COLO668 (cell line): ENCODE results near the gene KLB.
A peak's percentile ranks its signal among the peaks of the same experiment; 100 is the strongest.
"Not testable (repeated sequence)": the region's sequence is repeated elsewhere in the genome, so short reads cannot be mapped to it uniquely, and the experiment has no call there.

Experiments
- DNase-seq: peaks from one replicate; lab custom pipeline; 2025; ENCODE audit not compliant: unreplicated experiment; lab: John Stamatoyannopoulos, UW

The KLB gene

DNA sequence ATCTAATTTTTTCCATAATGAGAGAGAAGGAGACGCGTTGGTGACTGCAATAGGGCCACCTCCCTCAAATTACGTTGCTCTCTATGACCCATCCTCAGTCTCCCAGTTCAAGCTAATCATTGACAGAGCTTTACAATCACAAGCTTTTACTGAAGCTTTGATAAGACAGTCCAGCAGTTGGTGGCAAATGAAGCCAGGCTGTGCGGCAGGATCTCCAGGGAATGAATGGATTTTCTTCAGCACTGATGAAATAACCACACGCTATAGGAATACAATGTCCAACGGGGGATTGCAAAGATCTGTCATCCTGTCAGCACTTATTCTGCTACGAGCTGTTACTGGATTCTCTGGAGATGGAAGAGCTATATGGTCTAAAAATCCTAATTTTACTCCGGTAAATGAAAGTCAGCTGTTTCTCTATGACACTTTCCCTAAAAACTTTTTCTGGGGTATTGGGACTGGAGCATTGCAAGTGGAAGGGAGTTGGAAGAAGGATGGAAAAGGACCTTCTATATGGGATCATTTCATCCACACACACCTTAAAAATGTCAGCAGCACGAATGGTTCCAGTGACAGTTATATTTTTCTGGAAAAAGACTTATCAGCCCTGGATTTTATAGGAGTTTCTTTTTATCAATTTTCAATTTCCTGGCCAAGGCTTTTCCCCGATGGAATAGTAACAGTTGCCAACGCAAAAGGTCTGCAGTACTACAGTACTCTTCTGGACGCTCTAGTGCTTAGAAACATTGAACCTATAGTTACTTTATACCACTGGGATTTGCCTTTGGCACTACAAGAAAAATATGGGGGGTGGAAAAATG lies at the start of gene KLB:
KLB (plus strand) TSS at position 168 of the 821 bp plus-strand sequence; CDS start at position 188, 20 bp downstream.
- no peak for DNase-seq

- DNase-seq: no peak
Observed at GRCh38 chr4:39357002-39357401, 49.7 kb upstream of the KLB start.

GRCh38 chr4:39360611-39361010 lies 46.1 kb upstream of the KLB start:
- DNase-seq: not testable (repeated sequence)

GRCh38 chr4:39362827-39363226 lies 43.9 kb upstream of the KLB start:
- no peak for DNase-seq

GRCh38 chr4:39363773-39364393 lies 42.8 kb upstream of the KLB start:
- no peak for DNase-seq

DNA sequence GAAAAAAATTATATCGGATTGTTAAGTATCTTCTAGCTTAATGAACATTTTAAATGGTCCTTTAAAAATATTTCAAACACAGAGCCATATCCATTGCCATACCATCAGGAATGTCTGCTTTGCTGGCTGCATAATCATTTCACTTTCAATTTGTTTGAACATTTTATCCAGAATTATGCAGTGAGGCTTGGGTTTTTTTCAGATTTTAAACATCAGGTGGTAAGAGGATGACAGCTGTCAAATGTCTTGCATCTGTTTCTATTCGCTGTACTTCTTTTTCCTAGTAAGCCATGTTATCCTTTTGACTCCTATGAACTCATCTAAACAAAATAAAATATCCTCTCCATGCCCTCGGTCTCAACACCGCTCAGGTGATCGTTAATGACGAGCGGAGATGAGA lies 41.4 kb upstream of the KLB start:
- no peak for DNase-seq

GRCh38 chr4:39365830-39366771 lies 40.6 kb upstream of the KLB start, which contains the start of gene RFC1:
TSS of gene RFC1 (minus strand) at chr4:39366362. CDS start at chr4:39366241, 121 bp downstream.
- peak; percentile 97 for DNase-seq

GRCh38 chr4:39367166-39367565 lies 39.6 kb upstream of the KLB start:
- DNase-seq: no peak

DNA sequence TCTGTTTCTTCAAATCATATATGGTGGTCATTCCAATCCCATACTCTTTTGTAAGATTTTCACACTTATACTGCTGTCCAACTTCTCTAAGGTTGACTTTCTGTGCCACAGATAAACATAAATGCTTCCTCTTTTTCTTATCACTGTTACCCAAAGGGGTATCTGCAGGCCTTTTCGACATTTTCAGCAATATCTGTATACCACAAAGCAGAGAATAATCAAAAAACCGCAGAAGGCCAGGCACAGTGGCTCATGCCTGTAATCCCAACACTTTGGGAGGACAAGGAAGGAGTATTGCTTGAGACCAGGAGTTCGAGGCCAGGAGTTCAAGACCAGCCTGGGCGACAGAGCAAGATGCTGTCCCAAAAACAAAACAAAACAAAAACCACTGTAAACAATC lies 37.4 kb upstream of the KLB start:
- DNase-seq: no peak

DNA sequence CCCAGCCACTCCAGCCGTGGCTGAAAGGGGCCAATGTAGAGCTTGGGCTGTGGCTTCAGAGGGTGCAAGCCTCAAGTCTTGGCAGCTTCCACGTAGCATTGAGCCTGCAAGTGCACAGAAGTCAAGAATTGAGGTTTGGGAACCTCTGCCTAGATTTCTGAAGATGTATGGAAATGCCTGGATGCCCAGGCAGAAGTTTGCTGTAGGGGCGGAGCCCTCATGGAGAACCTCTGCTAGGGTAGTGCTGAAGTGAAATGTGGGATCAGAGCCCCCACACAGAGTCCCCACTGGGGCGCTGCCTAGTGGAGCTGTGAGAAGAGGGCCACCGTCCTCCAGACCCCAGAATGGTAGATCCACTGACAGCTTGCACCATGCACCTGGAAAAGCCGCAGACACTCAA lies 35.5 kb upstream of the KLB start:
- not testable (repeated sequence) for DNase-seq

DNA sequence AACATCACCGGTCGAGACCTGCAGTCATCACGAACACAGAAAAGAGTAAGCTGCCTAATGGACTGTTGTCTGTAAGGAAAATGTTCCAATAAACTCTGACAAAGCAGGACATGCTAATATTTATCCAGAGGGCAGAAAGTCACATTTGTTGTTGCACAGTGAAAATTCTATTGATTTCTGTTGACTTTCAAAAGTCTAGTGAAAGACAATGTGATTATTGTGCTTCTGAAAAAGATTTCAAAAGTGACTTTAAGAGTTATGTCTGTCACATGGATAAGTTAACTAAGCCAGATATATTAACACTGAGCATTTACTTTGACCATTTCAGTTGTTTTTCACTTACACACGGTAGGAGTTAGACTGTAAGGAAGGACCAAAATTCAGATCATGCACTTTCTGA lies 31.3 kb upstream of the KLB start:
- no peak for DNase-seq

DNA sequence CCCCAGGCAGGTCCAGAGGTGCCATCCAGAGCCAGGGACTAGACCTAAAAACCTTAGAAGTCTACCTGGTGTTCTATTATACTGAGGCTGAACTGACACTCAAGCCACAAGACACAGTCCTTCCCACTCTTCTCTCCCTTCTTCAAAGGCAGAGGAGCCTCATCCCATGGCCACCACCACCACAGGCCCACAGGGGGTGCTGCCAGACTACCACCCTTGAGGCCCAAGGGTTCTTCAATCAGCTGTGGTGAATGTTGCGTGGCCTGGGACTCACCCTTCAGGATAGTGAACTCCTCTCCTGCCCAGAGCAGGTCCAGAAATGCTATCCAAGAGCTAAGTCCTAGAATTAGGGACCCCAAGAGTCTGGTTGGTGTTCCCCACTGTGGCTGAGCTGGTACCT lies 23.0 kb upstream of the KLB start:
- DNase-seq: no peak

- no peak for DNase-seq
Observed at GRCh38 chr4:39384563-39384962, 22.2 kb upstream of the KLB start.

GRCh38 chr4:39390603-39391002 lies 16.1 kb upstream of the KLB start:
- no peak for DNase-seq

GRCh38 chr4:39394706-39395105 lies 12.0 kb upstream of the KLB start:
- DNase-seq: peak; percentile 7

- DNase-seq: not testable (repeated sequence)
Observed at GRCh38 chr4:39401640-39402039, 5.1 kb upstream of the KLB start.

- no peak for DNase-seq
Observed at GRCh38 chr4:39407584-39407885, 805 bp downstream of the KLB start.

GRCh38 chr4:39410415-39410814 lies 3.7 kb downstream of the KLB start:
- no peak for DNase-seq

DNA sequence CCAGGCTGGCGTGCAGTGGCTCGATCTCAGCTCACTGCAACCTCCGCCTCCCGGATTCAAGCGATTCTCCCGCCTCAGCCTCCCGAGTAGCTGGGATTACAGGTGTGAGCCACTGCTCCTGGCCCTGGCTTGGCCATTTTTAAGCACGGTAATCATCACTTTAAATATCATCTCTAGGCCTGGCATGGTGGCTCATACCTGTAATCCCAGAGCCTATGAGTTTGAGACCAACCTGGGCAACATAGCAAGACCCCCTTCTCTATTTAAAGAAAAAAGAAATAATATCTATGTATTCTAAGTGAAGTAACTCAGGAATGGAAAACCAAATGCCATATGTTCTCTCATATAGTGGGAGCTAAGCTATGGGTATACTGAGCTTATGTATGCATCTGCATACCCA lies 4.8 kb downstream of the KLB start:
- not testable (repeated sequence) for DNase-seq

DNA sequence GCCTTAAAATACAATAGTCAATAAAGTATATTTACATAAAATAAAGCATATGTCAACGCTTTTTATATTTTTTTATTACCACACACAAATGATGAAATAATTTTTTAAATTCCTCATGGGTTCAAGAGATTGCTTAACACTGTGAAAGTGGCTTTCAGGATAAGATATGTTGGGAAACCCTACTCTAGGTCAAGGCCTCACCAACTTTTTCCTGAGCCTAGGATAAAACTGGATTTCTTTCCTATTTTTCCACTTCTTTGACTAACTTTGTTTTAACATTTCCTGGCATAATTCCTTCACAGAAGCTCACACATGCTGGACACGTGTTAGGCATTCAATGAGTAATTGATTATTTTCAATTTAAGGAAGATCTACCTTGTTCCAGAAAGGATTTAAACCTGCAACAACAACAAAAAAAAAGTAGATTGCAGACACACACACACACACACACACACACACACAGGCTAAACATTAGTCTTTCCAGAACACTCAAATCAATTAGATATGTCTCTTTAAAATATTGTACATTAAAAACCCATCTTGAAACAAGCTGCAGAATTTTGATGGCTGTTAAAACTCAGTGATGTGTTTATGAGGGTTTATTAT lies 9.1 kb downstream of the KLB start:
- DNase-seq: no peak

- no peak for DNase-seq
Observed at GRCh38 chr4:39422247-39422646, 15.5 kb downstream of the KLB start.
